HG03280 (cell line): Measurements from ENCODE around the gene GALNTL6.
"Not testable (repeated sequence)": the region's sequence is repeated elsewhere in the genome, so short reads cannot be mapped to it uniquely, and the experiment has no call there.

Experiments used
- ATAC-seq: cut with Tn5 transposase; IDR thresholded peaks from one replicate; pipeline ENCODE4 v1.9.1; 2021; ENCODE audit warnings: mild to moderate bottlenecking, moderate library complexity; ENCODE audit not compliant: unreplicated experiment

The GALNTL6 gene

GRCh38 chr4:172780566-172781081, 967.4 kb downstream of the GALNTL6 start:
- ATAC-seq, result no peak

GRCh38 chr4:172785613-172786012, 972.4 kb downstream of the GALNTL6 start:
- ATAC-seq, result no peak

DNA sequence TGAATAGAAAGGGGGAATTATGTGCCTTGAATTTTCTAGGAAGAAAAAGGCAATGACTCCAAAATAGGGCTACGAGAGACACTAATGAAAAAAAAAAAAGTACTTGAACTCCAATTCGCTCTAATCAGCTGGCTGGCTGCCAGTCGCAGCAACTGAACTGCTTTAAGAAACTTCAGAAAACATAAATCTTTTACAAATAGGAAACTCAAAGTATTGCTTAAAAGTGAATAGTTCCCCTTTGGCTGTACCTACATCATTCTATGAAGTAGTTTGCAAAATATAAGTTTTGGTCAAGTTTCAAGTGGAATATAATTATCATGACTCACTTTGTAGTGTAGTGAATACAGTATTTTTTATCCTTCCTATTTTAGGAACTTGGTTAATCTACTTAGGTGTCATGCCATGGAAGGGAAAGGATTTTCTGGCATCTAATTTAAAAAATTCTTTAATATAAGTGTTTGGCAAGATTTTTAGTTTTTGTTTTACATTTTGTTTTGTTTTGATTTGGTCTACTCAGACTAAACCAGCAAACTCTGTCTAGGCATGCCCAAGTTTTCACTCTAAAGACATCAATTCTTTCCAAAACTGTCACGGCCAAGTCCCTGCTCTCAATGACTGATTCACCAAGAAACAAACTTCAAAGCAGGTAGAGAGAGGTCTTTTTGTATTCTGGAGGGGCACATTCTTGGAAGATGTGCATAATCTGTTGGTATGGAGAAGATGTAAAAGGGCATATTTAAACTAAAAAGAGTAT, 973.0 kb downstream of the GALNTL6 start:
- no peak for ATAC-seq

GRCh38 chr4:172787111-172787510, 973.9 kb downstream of the GALNTL6 start:
- no peak for ATAC-seq

- ATAC-seq, result no peak
These were observed 978.6 kb downstream of the GALNTL6 start for GRCh38 chr4:172791841-172792240.

DNA sequence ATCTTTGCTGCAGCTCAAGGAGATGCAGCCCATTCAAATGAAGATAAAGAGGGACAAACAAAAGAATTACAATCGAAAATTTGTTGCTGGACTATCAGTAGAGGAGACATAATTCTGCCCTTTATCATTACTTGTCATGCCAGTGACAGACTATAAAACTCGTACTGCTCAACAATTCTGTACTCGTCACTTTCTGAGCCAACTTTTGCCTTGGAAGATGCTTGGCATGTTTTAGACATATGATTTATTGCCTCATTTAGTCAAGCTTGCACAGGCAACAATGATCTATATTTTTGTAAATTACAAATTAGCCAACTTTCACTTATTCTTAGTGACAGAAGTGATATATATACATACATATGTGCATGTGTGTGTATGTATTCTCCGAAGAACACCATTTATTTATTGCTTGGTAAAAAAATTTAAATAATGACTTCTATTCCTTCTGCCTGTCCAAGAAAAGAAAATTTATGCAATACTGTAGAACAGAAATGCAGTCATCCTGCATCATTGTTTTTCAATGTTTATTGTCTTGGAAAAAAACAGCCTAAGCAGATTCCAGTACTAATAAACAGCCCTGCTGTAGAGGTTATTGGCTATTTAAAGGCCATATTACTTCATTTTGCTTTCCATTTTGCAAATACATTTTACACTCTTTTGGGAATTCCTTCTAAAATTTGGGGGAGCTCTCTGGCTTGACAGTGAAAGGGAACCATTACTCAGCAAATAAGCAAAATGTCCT, 980.5 kb downstream of the GALNTL6 start:
- ATAC-seq, result no peak

- no peak for ATAC-seq
These were observed 981.1 kb downstream of the GALNTL6 start for GRCh38 chr4:172794307-172794703.

DNA sequence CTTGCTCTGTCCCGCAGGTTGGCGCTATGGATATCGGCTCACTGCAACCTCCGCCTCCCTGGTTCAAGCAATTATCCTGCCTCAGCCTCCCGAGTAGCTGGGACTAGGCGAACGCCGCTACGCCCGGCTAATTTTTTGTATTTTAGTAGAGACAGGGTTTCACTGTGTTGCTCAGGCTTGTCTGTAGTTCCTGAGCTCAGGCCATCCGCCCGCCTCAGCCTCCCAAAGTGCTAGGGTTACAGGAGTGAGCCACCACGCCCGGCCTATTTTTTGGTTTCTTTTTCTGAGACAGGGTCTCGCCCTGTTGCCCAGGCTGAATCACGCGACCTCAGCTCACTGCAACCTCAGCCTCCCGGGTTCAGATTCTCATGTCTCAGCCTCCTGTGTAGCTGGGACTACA, 984.1 kb downstream of the GALNTL6 start:
- not testable (repeated sequence) for ATAC-seq

DNA sequence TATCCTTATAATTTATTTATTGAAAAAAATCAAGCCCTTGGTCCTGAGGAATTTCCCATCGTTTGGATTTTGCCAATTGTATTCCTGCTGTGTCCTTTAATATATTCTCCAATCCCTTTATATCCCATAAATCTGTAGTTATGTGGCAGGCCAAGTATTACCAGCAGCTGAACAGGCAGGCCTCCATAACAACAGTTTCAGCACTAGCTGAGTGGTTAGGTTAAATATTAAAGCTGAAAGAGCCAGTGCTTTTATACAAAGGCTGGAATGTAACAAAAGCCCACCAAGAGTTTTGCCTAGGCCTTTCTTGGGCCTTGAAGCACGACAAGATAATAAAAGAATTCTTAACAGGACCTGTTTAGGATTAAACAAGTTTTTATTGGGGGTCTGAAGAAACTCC, 988.8 kb downstream of the GALNTL6 start:
- no peak for ATAC-seq

- no peak for ATAC-seq
These were observed 993.6 kb downstream of the GALNTL6 start for GRCh38 chr4:172806841-172807240.

- ATAC-seq, result no peak
These were observed 995.0 kb downstream of the GALNTL6 start for GRCh38 chr4:172808196-172808595.

DNA sequence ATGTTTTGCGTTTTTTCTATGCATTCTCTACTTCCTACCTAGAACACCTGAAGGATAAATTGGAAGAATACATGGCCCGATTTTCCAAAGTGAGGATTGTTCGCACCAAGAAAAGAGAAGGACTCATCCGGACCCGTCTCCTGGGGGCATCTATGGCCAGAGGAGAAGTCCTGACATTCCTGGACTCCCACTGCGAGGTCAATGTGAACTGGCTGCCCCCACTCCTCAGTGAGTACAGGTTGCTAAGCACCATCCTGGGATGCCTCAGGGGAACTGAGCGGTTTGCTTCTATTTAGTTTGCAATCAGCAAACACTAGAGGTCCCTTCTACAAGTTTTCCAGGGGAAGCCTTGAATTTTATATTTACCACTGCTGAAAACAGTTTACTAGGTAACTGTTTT, 996.1 kb downstream of the GALNTL6 start:
- no peak for ATAC-seq

DNA sequence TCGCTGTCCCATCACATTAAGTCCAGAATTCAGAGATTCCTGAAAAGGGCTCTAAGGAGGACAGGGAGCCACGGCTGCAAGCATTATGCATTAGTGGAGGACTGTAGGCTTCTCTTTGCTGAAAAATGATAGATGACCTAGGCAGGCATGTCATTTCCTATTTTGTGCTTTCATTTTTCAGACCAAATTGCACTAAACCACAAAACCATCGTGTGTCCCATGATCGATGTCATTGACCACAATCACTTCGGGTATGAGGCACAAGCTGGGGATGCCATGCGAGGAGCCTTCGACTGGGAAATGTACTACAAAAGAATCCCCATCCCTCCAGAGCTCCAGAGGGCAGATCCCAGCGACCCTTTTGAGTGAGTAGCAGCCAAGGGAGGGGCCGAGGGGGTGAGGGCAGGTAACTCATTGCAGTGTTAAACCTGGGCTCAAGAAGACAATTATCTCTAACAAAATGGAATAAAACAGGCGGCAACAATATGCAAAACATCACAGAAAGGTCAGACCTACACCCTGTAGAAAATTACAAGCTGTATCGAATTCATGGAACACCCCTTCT, 1000.2 kb downstream of the GALNTL6 start:
- ATAC-seq, result peak; percentile 52

DNA sequence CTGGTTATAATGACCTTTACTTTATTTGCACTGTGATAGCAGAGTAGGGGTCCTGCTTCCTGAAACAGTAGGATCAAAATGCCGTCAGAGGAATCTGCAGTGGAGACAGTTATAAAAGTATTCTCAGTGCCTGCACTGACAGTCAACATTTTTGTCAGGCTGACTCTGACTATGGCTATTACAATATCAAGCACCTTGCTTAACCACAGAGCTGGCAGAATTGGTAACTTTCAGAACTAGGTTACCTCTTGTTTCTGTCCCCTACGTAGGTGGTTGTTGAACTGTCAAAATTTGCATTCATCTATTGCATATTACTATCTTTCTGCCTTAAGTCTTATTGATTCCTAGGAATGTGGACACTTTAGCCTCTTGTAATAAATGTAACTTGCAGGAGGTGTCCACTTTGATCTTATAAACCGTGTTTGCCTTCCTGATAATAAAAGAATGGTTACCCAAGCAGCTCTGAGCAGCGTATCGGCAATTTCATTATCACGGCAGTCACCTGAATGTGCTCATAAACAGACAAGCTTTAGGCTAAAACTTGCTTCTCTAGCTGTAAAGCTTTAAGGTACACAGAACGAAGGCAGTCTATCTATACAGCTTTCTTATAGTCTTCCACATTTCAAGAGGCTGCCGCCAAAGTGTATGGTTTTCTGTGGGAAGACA, 1002.4 kb downstream of the GALNTL6 start:
- ATAC-seq, result no peak

GRCh38 chr4:172818901-172819300, 1005.7 kb downstream of the GALNTL6 start:
- ATAC-seq, result no peak

DNA sequence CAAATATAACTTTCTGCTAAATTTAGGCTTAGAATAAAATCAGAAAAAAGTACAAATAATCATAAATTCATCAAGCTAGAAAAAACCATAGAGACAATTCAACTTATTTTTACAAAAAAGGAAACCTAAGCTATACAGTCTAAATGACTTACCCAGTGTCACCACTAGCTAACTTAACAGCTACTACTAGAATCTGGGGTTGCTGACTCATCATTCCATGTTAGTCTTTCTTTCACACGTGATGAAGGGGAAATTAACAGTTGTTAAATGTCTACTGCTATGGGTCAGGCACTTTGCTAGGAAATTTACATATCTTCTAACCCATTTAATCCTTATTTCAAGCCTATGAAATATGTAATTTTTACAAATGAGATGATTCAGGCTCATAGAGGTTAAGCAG, 1006.1 kb downstream of the GALNTL6 start:
- ATAC-seq, result peak; percentile 48

GRCh38 chr4:172822331-172822730, 1009.1 kb downstream of the GALNTL6 start:
- ATAC-seq, result no peak

GRCh38 chr4:172826346-172826745, 1013.1 kb downstream of the GALNTL6 start:
- no peak for ATAC-seq

GRCh38 chr4:172826861-172827260, 1013.7 kb downstream of the GALNTL6 start:
- no peak for ATAC-seq

- no peak for ATAC-seq
These were observed 1017.1 kb downstream of the GALNTL6 start for GRCh38 chr4:172830295-172830764.

GRCh38 chr4:172836661-172837060, 1023.5 kb downstream of the GALNTL6 start:
- ATAC-seq, result no peak
